HCT116 (cell line): ENCODE data around the gene SLC44A5. TPM values are rescaled to one million over a fixed set of nuclear protein-coding genes. Genes with fewer than 3 reads are reported as not detected.

Source experiments
- ATAC-seq: fragments of 200-7000 bp; cut with Tn5 transposase; 2 replicates; pipeline ENCODE4 v1.9.1; 2020; ENCODE audit warnings: mild to moderate bottlenecking, moderate library complexity
- BruUV-seq: library from RNA; stranded (reverse); fragments of 400-500 nt; replicated peaks from 2 replicates; lab custom pipeline; 2021; lab: Mats Ljungman, UMichigan
- CTCF ChIA-PET: fragments of 300-600 bp; sonication (Branson Sonifier 250); formaldehyde crosslinking; loops from one replicate; lab custom pipeline; 2021; ENCODE audit warnings: antibody characterized with exemption; lab: Charles Lee
- POLR2A ChIA-PET: fragments of 300-600, 350-600 bp; sonication (Branson Sonifier 250); formaldehyde crosslinking; loops from one replicate; lab custom pipeline; 2021; ENCODE audit warnings: antibody characterized with exemption; lab: Charles Lee
- RAD21 ChIA-PET, 2 experiments: fragments of 300-600 bp; sonication (Branson Sonifier 250); formaldehyde crosslinking; loops; one replicate each; lab custom pipeline; 2023; ENCODE audit warnings: low total read pairs in 2 of 2; ENCODE audit not compliant: uncharacterized antibody in 2 of 2, unreplicated experiment in 2 of 2, low non-redundant PET in 1 of 2; lab: Charles Lee
- DNase-seq: peaks from one replicate; pipeline ENCODE4 v3.0.0-alpha.2; 2010; ENCODE audit warnings: low read depth, low spot score
- H2AFZ ChIP-seq: fragments of 200-600 bp; shearing (Covaris generic), sonication (generic); 2 replicates; pipeline ENCODE4 v1.6.1; 2017; ENCODE audit warnings: low read depth, mixed run types, mixed read lengths, antibody characterized with exemption, low read length; ENCODE audit not compliant: poor library complexity, severe bottlenecking
- H3K27ac ChIP-seq: 2 replicates; pipeline ENCODE4 v1.5.1; 2012; ENCODE audit warnings: low read depth, low read length
- H3K27me3 ChIP-seq: fragments of 200-600 bp; sonication (generic); 2 replicates; pipeline ENCODE4 v1.6.1; 2016; ENCODE audit warnings: mixed run types, low read length, mixed read lengths; ENCODE audit not compliant: insufficient read depth
- H3K36me3 ChIP-seq, 2 experiments: fragments of 200-500 bp in 1 of 2; fragments of 200-600 bp in 1 of 2; sonication (Bioruptor generic) in 1 of 2; sonication (generic) in 1 of 2; 2 replicates each; pipeline versions ENCODE4 v1.5.1 to v1.6.1; 2014 to 2016; ENCODE audit warnings: low read length in 2 of 2, inconsistent platforms in 1 of 2, mixed read lengths in 1 of 2, mixed run types in 1 of 2; ENCODE audit not compliant: insufficient read depth in 2 of 2, control insufficient read depth in 1 of 2
- H3K4me1 ChIP-seq, 2 experiments: fragments of 200-600 bp in 1 of 2; sonication (generic) in 1 of 2; 2 replicates each; pipeline versions ENCODE4 v1.5.1 to v1.6.1; 2012 to 2017; ENCODE audit warnings: low read length in 2 of 2, inconsistent platforms in 1 of 2, mild to moderate bottlenecking in 1 of 2, mixed read lengths in 1 of 2, mixed run types in 1 of 2, moderate library complexity in 1 of 2; ENCODE audit not compliant: insufficient read depth in 2 of 2, control insufficient read depth in 1 of 2
- H3K4me2 ChIP-seq: fragments of 200-600 bp; sonication (generic); 2 replicates; pipeline ENCODE4 v1.6.1; 2017; ENCODE audit warnings: mixed run types, low read length, mixed read lengths
- H3K4me3 ChIP-seq, 2 experiments: fragments of 200-600 bp in 1 of 2; sonication (generic) in 1 of 2; replicated peaks in 1 of 2; 2 replicates each; pipeline ENCODE4 v1.5.1; 2011 to 2016; ENCODE audit warnings: low read length in 2 of 2, control low read depth in 1 of 2, low read depth in 1 of 2, mild to moderate bottlenecking in 1 of 2, mixed read lengths in 1 of 2, mixed run types in 1 of 2
- H3K79me2 ChIP-seq: fragments of 200-600 bp; sonication (generic); 2 replicates; pipeline ENCODE4 v1.6.1; 2017; ENCODE audit warnings: mild to moderate bottlenecking, mixed run types, low read length, moderate library complexity, mixed read lengths; ENCODE audit not compliant: insufficient read depth
- H3K9ac ChIP-seq: fragments of 200-600 bp; sonication (generic); 2 replicates; pipeline ENCODE4 v1.6.1; 2016; ENCODE audit warnings: low read length, mixed read lengths
- H3K9me2 ChIP-seq: fragments of 200-600 bp; sonication (generic), shearing (Covaris generic); 2 replicates; pipeline ENCODE4 v1.6.1; 2017; ENCODE audit warnings: mixed run types, mild to moderate bottlenecking, moderate library complexity; ENCODE audit not compliant: insufficient read depth
- H3K9me3 ChIP-seq, 2 experiments: fragments of 200-500 bp in 1 of 2; fragments of 200-600 bp in 1 of 2; sonication (Bioruptor generic) in 1 of 2; sonication (generic) in 1 of 2; 2 replicates each; pipeline ENCODE4 v1.6.1; 2014 to 2017; ENCODE audit warnings: low read length in 2 of 2, mixed read lengths in 2 of 2, inconsistent platforms in 1 of 2, low read depth in 1 of 2, mild to moderate bottlenecking in 1 of 2, mixed run types in 1 of 2, moderate library complexity in 1 of 2; ENCODE audit not compliant: control insufficient read depth in 1 of 2, insufficient read depth in 1 of 2
- H4K20me1 ChIP-seq: fragments of 200-600 bp; sonication (generic), shearing (Covaris generic); 2 replicates; pipeline ENCODE4 v1.6.1; 2017; ENCODE audit warnings: mixed run types, mild to moderate bottlenecking, moderate library complexity; ENCODE audit not compliant: insufficient read depth
- CBX3 ChIP-seq: IDR thresholded peaks from 2 replicates; pipeline ENCODE4 v1.6.1; 2012; ENCODE audit warnings: low read depth
- CEBPB ChIP-seq: IDR thresholded peaks from 2 replicates; pipeline ENCODE4 v1.6.1; 2012; ENCODE audit warnings: low read depth
- EGR1 ChIP-seq: IDR thresholded peaks from 2 replicates; pipeline ENCODE4 v1.6.1; 2012; ENCODE audit warnings: low read depth
- EZH2 ChIP-seq: fragments of 200-600 bp; sonication (generic); IDR thresholded peaks from 2 replicates; pipeline ENCODE4 v1.6.1; 2017; ENCODE audit warnings: antibody characterized with exemption, mixed run types
- EZH2phosphoT487 ChIP-seq: fragments of 200-600 bp; IDR thresholded peaks from 2 replicates; pipeline ENCODE4 v1.6.1; 2018; ENCODE audit warnings: antibody characterized with exemption, borderline replicate concordance
- JUND ChIP-seq: IDR thresholded peaks from 2 replicates; pipeline ENCODE4 v1.6.1; 2012
- REST ChIP-seq: IDR thresholded peaks from 2 replicates; pipeline ENCODE4 v1.6.1; 2012; ENCODE audit warnings: low read depth
- SRF ChIP-seq: IDR thresholded peaks from 2 replicates; pipeline ENCODE4 v1.6.1; 2012; ENCODE audit warnings: low read depth
- TCF7L2 ChIP-seq: IDR thresholded peaks from 2 replicates; pipeline ENCODE4 v1.7.0; 2011; ENCODE audit warnings: borderline replicate concordance, inconsistent platforms; ENCODE audit not compliant: insufficient read depth, insufficient read length; ENCODE audit errors: extremely low read depth
- YY1 ChIP-seq: IDR thresholded peaks from 2 replicates; pipeline ENCODE4 v1.6.1; 2011; ENCODE audit warnings: low read length, low read depth, moderate library complexity, mild to moderate bottlenecking; ENCODE audit not compliant: insufficient replicate concordance; ENCODE audit errors: extremely low read depth
- ZBTB33 ChIP-seq: IDR thresholded peaks from 2 replicates; pipeline ENCODE4 v1.6.1; 2011; ENCODE audit warnings: mild to moderate bottlenecking, low read length, moderate library complexity; ENCODE audit not compliant: insufficient replicate concordance; ENCODE audit errors: extremely low read depth
- ZFX ChIP-seq: fragments of 450-650 bp; IDR thresholded peaks from 2 replicates; pipeline ENCODE4 v1.6.1; 2017
- ZNF274 ChIP-seq: fragments of 200-500 bp; sonication (Bioruptor generic); IDR thresholded peaks from 2 replicates; pipeline ENCODE4 v1.6.1; 2014; ENCODE audit warnings: mild to moderate bottlenecking, low read depth, low read length, inconsistent platforms
- intact Hi-C: fragments of 100-400 bp; cut with micrococcal nuclease; formaldehyde crosslinking; loops from 2 replicates; pipeline ENCODE4 v1.10.0; 2022
- total RNA-seq: library from RNA; stranded (reverse); gene quantifications from one replicate; pipeline ENCODE4 v1.2.1, GENCODE V29; 2021; ENCODE audit not compliant: unreplicated experiment
- TF ChIP-seq, protein P1 (sequence below), 3 experiments: fragments of 200-600 bp in 1 of 3; sonication (generic) in 1 of 3; IDR thresholded peaks in 2 of 3; conservative IDR thresholded peaks in 1 of 3; 2 replicates each; pipeline ENCODE4 v1.5.1; 2012 to 2017; ENCODE audit warnings: low read depth in 2 of 3, low read length in 2 of 3, antibody characterized with exemption in 1 of 3, borderline replicate concordance in 1 of 3, control low read depth in 1 of 3, mild to moderate bottlenecking in 1 of 3, mixed read lengths in 1 of 3, mixed run types in 1 of 3, moderate library complexity in 1 of 3; ENCODE audit not compliant: insufficient read depth in 1 of 3

SLC44A5 gene
- total RNA-seq, 1 experiment from 2014 or later, result 2.4 TPM

- TF ChIP-seq REST (no peak), YY1 (no peak), TCF7L2 (no peak), CEBPB (no peak), EZH2phosphoT487 (no peak), CBX3 (no peak), ZFX (no peak), JUND (no peak)
- TF ChIP-seq, protein P1, sequence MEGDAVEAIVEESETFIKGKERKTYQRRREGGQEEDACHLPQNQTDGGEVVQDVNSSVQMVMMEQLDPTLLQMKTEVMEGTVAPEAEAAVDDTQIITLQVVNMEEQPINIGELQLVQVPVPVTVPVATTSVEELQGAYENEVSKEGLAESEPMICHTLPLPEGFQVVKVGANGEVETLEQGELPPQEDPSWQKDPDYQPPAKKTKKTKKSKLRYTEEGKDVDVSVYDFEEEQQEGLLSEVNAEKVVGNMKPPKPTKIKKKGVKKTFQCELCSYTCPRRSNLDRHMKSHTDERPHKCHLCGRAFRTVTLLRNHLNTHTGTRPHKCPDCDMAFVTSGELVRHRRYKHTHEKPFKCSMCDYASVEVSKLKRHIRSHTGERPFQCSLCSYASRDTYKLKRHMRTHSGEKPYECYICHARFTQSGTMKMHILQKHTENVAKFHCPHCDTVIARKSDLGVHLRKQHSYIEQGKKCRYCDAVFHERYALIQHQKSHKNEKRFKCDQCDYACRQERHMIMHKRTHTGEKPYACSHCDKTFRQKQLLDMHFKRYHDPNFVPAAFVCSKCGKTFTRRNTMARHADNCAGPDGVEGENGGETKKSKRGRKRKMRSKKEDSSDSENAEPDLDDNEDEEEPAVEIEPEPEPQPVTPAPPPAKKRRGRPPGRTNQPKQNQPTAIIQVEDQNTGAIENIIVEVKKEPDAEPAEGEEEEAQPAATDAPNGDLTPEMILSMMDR (IDR thresholded peaks at IDR 0.05 in 2 of 3, conservative IDR thresholded peaks at IDR 0.05 in 1 of 3; ENCODE audit: borderline replicate concordance in 1 of 3, insufficient read depth in 1 of 3, low read depth in 2 of 3, low read length in 2 of 3), result no peak
Observed at GRCh38 chr1:75396745-75397144, 214.2 kb downstream of the SLC44A5 start (continued).

GRCh38 chr1:75396260-75396659, 214.7 kb downstream of the SLC44A5 start:
- Histone ChIP-seq H3K36me3 (no peaks in the 10 kb centered on the region), H3K4me3 (no peak overlapping the region), H2AFZ (no peak overlapping the region), H3K9me3 (no peaks in the 10 kb centered on the region), H3K9me2 (no peaks in the 10 kb centered on the region), H3K9ac (no peak overlapping the region), H3K79me2 (no peaks in the 10 kb centered on the region), H3K27ac (no peak overlapping the region), H4K20me1 (no peaks in the 10 kb centered on the region), H3K4me2 (no peak overlapping the region), H3K27me3 (no peaks in the 10 kb centered on the region), H3K4me1 (no peaks in the 10 kb centered on the region)
- RAD21 ChIA-PET, result no interaction called here
- ATAC-seq (no peak), DNase-seq (no peak)
- intact Hi-C loops, result no loop called here
- CTCF ChIA-PET, result no interaction called here
- BruUV-seq, result no TSS peak
- POLR2A ChIA-PET, result no interaction called here
- TF ChIP-seq EZH2 (no peak), CEBPB (no peak), SRF (no peak), ZBTB33 (no peak), CBX3 (no peak), EZH2phosphoT487 (no peak), YY1 (no peak), ZFX (no peak), EGR1 (no peak), TCF7L2 (no peak), ZNF274 (no peak)
- TF ChIP-seq, protein P1 (IDR thresholded peaks at IDR 0.05 in 2 of 3, conservative IDR thresholded peaks at IDR 0.05 in 1 of 3; ENCODE audit: borderline replicate concordance in 1 of 3, insufficient read depth in 1 of 3, low read depth in 2 of 3, low read length in 2 of 3), result no peak
